CD14-positive monocyte (primary cell): Measurements from ENCODE around the gene RIN2. TPM values are rescaled to one million over a fixed set of nuclear protein-coding genes. Genes with fewer than 3 reads are reported as not detected.
A peak's percentile ranks its signal among the peaks of the same experiment; 100 is the strongest.

Experiments used
- DNase-seq, 3 donors: peaks; one replicate each; pipeline ENCODE4 v3.0.0-alpha.2; 2011 to 2022
- H2AFZ ChIP-seq: 2 replicates; pipeline ENCODE4 v1.6.0; 2012; ENCODE audit warnings: mild to moderate bottlenecking, low read depth, low read length, inconsistent platforms; ENCODE audit not compliant: insufficient read depth, poor library complexity, severe bottlenecking
- H3K27ac ChIP-seq, 2 donors: 1 replicate in 1 of 2; 2 replicates in 1 of 2; pipeline ENCODE4 v1.5.1; 2012 to 2013; ENCODE audit warnings: low read length in 2 of 2, control low read depth in 1 of 2, inconsistent platforms in 1 of 2, low read depth in 1 of 2, mild to moderate bottlenecking in 1 of 2
- H3K27me3 ChIP-seq, 2 donors: one replicate each; pipeline versions ENCODE4 v1.6.0 to v1.6.1; 2011 to 2013; ENCODE audit warnings: low read length in 2 of 2; ENCODE audit not compliant: control insufficient read depth in 2 of 2, insufficient read depth in 2 of 2
- H3K36me3 ChIP-seq, 2 donors: replicated peaks in 1 of 2; 1 replicate in 1 of 2; 2 replicates in 1 of 2; pipeline versions ENCODE4 v1.5.1 to v1.6.1; 2012 to 2013; ENCODE audit warnings: low read length in 2 of 2, control low read depth in 1 of 2, inconsistent platforms in 1 of 2, mild to moderate bottlenecking in 1 of 2; ENCODE audit not compliant: insufficient read depth in 2 of 2, control insufficient read depth in 1 of 2
- H3K4me1 ChIP-seq, 2 donors: 1 replicate in 1 of 2; 2 replicates in 1 of 2; pipeline versions ENCODE4 v1.5.1 to v1.6.1; 2012 to 2013; ENCODE audit warnings: low read length in 2 of 2, control low read depth in 1 of 2, inconsistent platforms in 1 of 2, mild to moderate bottlenecking in 1 of 2, moderate library complexity in 1 of 2; ENCODE audit not compliant: insufficient read depth in 2 of 2, control insufficient read depth in 1 of 2
- H3K4me2 ChIP-seq: replicated peaks from 2 replicates; pipeline ENCODE3; 2012; ENCODE audit warnings: low read length, moderate library complexity, mild to moderate bottlenecking; ENCODE audit not compliant: poor library complexity, severe bottlenecking; ENCODE audit errors: extremely low read depth
- H3K4me3 ChIP-seq, 3 experiments: fragments of 200-600 bp in 1 of 3; sonication (generic) in 1 of 3; replicated peaks in 1 of 3; 1 replicate in 2 of 3; 2 replicates in 1 of 3; pipeline ENCODE4 v1.5.1; 2011 to 2013; ENCODE audit warnings: low read length in 3 of 3, mild to moderate bottlenecking in 3 of 3, control low read depth in 2 of 3, low read depth in 2 of 3, inconsistent platforms in 1 of 3, moderate library complexity in 1 of 3
- H3K79me2 ChIP-seq: 2 replicates; pipeline ENCODE4 v1.6.0; 2012; ENCODE audit warnings: mild to moderate bottlenecking, control low read depth, inconsistent platforms, low read length, moderate library complexity; ENCODE audit not compliant: insufficient read depth
- H3K9ac ChIP-seq: 2 replicates; pipeline ENCODE4 v1.6.0; 2017; ENCODE audit warnings: low read length, mild to moderate bottlenecking; ENCODE audit not compliant: insufficient read depth, poor library complexity, severe bottlenecking
- H3K9me3 ChIP-seq, 2 donors: replicated peaks in 1 of 2; 1 replicate in 1 of 2; 2 replicates in 1 of 2; pipeline versions ENCODE4 v1.5.1 to v1.6.1; 2012 to 2013; ENCODE audit warnings: low read length in 2 of 2, control low read depth in 1 of 2; ENCODE audit not compliant: control insufficient read depth in 1 of 2, insufficient read depth in 1 of 2
- H4K20me1 ChIP-seq: 2 replicates; pipeline ENCODE4 v1.6.0; 2012; ENCODE audit warnings: mild to moderate bottlenecking, low read length, control low read depth, moderate library complexity; ENCODE audit not compliant: insufficient read depth
- H3K27ac Mint-ChIP-seq, 7 donors: one replicate each; pipeline ENCODE4 v1.8.0; 2020; ENCODE audit warnings: mild to moderate bottlenecking in 7 of 7, mixed read lengths in 7 of 7, moderate library complexity in 6 of 7, inconsistent platforms in 2 of 7
- H3K27me3 Mint-ChIP-seq, 3 donors: one replicate each; pipeline ENCODE4 v1.8.0; 2021 to 2022; ENCODE audit warnings: low read depth in 3 of 3, mild to moderate bottlenecking in 3 of 3, mixed read lengths in 3 of 3, moderate library complexity in 3 of 3, inconsistent platforms in 1 of 3
- H3K36me3 Mint-ChIP-seq, 2 donors: one replicate each; pipeline ENCODE4 v1.8.0; 2020; ENCODE audit warnings: mixed read lengths in 2 of 2, inconsistent platforms in 1 of 2, mild to moderate bottlenecking in 1 of 2
- H3K4me1 Mint-ChIP-seq: one replicate; pipeline ENCODE4 v1.8.0; 2020; ENCODE audit warnings: mild to moderate bottlenecking, mixed read lengths
- H3K4me3 Mint-ChIP-seq, 2 donors: one replicate each; pipeline ENCODE4 v1.8.0; 2020; ENCODE audit warnings: mild to moderate bottlenecking in 2 of 2, mixed read lengths in 2 of 2, moderate library complexity in 1 of 2
- H3K9me3 Mint-ChIP-seq, 7 donors: one replicate each; pipeline ENCODE4 v1.8.0; 2020 to 2022; ENCODE audit warnings: mixed read lengths in 7 of 7, mild to moderate bottlenecking in 6 of 7, moderate library complexity in 6 of 7, inconsistent platforms in 2 of 7
- WGBS: methylation state at CpG from one replicate; pipeline ENCODE4 v1.1.5; 2013; ENCODE audit warnings: missing lambda C conversion rate; ENCODE audit not compliant: insufficient coverage; 5-methylcytosine and 5-hydroxymethylcytosine counted together
- intact Hi-C, 2 donors: fragments of 100-400 bp; cut with micrococcal nuclease; formaldehyde crosslinking; loops; one replicate each; pipeline versions ENCODE4 v1.15.0 to v1.15.1; 2023
- polyA plus RNA-seq, 3 donors: library from polyadenylated mRNA; depleted of rRNA in 1 of 3; unstranded in 2 of 3; stranded (reverse) in 1 of 3; fragments of 300-500 nt in 2 of 3; fragments of >200 nt in 1 of 3; fragmentation: Illumina TruSeq in 2 of 3; gene quantifications; 1 replicate in 2 of 3; 2 replicates in 1 of 3; pipeline ENCODE4 v1.2.3, GENCODE V29; 2012 to 2021
- TF ChIP-seq, protein P1 (sequence below): fragments of 200-600 bp; IDR thresholded peaks from one replicate; pipeline ENCODE4 v1.8.0; 2022; ENCODE audit warnings: antibody characterized with exemption, mild to moderate bottlenecking

The RIN2 gene
- polyA plus RNA-seq, 3 donors, result 5.6 to 25.4 (median 15.4) TPM

DNA sequence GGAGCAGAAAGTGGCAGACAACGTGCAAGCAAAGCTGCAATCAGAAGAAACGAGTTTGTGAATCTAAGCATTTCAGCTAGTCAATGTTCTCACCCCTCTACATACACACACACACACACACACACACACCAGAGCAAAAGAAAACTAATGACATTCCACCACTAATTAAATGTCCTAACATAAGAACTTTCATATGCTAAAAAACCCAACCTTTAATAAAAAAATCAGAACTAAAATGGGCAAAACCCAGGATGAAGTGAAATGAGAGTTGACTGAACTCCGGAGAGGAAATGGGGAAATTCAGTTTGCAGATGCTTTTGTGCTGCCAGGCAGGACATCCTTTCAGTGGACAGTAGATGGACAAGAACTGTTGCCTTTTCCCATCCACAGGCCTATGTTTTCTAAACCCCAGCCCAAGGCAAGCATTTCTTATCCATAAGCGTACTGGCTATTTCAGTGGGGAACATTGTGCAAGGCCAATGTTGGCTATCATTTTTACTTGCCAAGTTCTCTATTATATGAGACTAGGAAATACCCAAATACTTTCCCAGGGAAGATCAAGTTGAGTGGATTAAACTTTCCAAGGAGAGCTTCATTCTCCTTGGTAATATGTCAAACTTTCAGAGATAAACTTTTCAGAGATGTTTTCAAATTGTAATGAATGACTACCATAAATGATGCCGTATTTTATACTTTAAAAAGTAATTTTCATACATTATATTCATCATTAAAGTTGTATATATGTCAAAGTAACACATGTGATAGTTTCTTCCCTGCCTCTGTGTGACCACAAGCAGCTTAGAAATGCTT, 27.3 kb downstream of the RIN2 start:
- TF ChIP-seq, protein P1, sequence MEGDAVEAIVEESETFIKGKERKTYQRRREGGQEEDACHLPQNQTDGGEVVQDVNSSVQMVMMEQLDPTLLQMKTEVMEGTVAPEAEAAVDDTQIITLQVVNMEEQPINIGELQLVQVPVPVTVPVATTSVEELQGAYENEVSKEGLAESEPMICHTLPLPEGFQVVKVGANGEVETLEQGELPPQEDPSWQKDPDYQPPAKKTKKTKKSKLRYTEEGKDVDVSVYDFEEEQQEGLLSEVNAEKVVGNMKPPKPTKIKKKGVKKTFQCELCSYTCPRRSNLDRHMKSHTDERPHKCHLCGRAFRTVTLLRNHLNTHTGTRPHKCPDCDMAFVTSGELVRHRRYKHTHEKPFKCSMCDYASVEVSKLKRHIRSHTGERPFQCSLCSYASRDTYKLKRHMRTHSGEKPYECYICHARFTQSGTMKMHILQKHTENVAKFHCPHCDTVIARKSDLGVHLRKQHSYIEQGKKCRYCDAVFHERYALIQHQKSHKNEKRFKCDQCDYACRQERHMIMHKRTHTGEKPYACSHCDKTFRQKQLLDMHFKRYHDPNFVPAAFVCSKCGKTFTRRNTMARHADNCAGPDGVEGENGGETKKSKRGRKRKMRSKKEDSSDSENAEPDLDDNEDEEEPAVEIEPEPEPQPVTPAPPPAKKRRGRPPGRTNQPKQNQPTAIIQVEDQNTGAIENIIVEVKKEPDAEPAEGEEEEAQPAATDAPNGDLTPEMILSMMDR, result peak; percentile 36
- H3K4me1 ChIP-seq, result peaks cover 25 to 27% of the 10 kb centered on the region in 2 donors
- peaks cover 0 to 3% of the 10 kb centered on the region in 2 donors for H3K9me3 ChIP-seq
- H3K4me2 ChIP-seq, result peak overlapping the region; percentile 61
- peaks cover 12% of the 10 kb centered on the region for H4K20me1 ChIP-seq
- no peaks in the 10 kb centered on the region for H3K36me3 ChIP-seq
- Mint-ChIP-seq H3K4me1 (peaks cover 31% of the 10 kb centered on the region), H3K9me3 (peaks cover 0 to 4% (median 2%) of the 10 kb centered on the region in 7 donors), H3K27me3 (no peaks in the 10 kb centered on the region), H3K27ac (peak overlapping the region in 5 of 7 donors; percentile 30 to 81 (median 55)), H3K36me3 (peaks cover 12 to 14% of the 10 kb centered on the region in 2 donors), H3K4me3 (peak overlapping the region; percentile 71 to 83)
- no peak overlapping the region for H2AFZ ChIP-seq
- no peaks in the 10 kb centered on the region for H3K79me2 ChIP-seq
- no peak overlapping the region for H3K9ac ChIP-seq
- no peaks in the 10 kb centered on the region for H3K27me3 ChIP-seq
- no peak overlapping the region for H3K27ac ChIP-seq
- DNase-seq, result peak; percentile 12 to 31 (median 18)
- 0% methylated on average over 2 of the region's 5 CpGs for WGBS
- intact Hi-C loops, result loop anchor here in 1 of 2 donors (10.0 kb wide), 1 partner anchor 209 kb away; no protein-coding TSS in a partner anchor
- H3K4me3 ChIP-seq, result peak overlapping the region in 2 of 3 experiments; percentile 29 to 53

DNA sequence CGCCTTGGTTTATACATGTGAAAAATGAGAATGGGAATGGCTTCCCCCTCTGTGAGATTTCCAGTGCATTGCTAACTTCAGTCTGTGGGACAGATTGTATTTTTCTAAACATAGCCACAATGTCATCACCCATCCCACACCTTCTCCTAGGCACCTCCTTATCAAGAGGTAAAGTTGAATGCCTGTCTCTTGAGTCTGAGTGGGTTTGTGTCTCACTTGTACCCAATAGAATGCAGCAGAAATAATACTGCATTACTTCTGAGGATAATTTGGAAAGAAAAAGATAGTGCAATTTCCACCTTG, 27.9 kb downstream of the RIN2 start:
- Mint-ChIP-seq H3K27ac (no peak overlapping the region), H3K4me1 (peaks cover 26% of the 10 kb centered on the region), H3K27me3 (no peaks in the 10 kb centered on the region), H3K9me3 (peaks cover 0 to 4% (median 0%) of the 10 kb centered on the region in 7 donors), H3K4me3 (no peak overlapping the region), H3K36me3 (peaks cover 14% of the 10 kb centered on the region in 2 donors)
- Histone ChIP-seq H3K27ac (no peak overlapping the region), H2AFZ (no peak overlapping the region), H4K20me1 (peaks cover 17% of the 10 kb centered on the region), H3K79me2 (no peaks in the 10 kb centered on the region), H3K4me3 (no peak overlapping the region), H3K9ac (no peak overlapping the region), H3K27me3 (no peaks in the 10 kb centered on the region), H3K4me1 (peaks cover 23% of the 10 kb centered on the region in 2 donors), H3K4me2 (no peak overlapping the region), H3K36me3 (no peaks in the 10 kb centered on the region), H3K9me3 (peaks cover 0 to 3% of the 10 kb centered on the region in 2 donors)
- WGBS, result no CpG with 5 or more reads among the region's 1 CpG
- intact Hi-C loops, result loop anchor here in 1 of 2 donors (10.0 kb wide), 1 partner anchor 209 kb away; no protein-coding TSS in a partner anchor
- TF ChIP-seq, protein P1, result no peak
- no peak for DNase-seq
